VCaP (cell line): ENCODE measurements around the gene CFL2.
A peak's percentile ranks its signal among the peaks of the same experiment; 100 is the strongest.

Experiments used
- H3K27ac ChIP-seq: fragments of 450-650 bp; 2 replicates; pipeline ENCODE4 v1.5.1; 2017
- TF ChIP-seq, protein P1 (sequence below): fragments of 450-650 bp; conservative IDR thresholded peaks from 2 replicates; pipeline ENCODE4 v1.5.1; 2017; ENCODE audit warnings: mild to moderate bottlenecking, moderate library complexity

The CFL2 gene

DNA sequence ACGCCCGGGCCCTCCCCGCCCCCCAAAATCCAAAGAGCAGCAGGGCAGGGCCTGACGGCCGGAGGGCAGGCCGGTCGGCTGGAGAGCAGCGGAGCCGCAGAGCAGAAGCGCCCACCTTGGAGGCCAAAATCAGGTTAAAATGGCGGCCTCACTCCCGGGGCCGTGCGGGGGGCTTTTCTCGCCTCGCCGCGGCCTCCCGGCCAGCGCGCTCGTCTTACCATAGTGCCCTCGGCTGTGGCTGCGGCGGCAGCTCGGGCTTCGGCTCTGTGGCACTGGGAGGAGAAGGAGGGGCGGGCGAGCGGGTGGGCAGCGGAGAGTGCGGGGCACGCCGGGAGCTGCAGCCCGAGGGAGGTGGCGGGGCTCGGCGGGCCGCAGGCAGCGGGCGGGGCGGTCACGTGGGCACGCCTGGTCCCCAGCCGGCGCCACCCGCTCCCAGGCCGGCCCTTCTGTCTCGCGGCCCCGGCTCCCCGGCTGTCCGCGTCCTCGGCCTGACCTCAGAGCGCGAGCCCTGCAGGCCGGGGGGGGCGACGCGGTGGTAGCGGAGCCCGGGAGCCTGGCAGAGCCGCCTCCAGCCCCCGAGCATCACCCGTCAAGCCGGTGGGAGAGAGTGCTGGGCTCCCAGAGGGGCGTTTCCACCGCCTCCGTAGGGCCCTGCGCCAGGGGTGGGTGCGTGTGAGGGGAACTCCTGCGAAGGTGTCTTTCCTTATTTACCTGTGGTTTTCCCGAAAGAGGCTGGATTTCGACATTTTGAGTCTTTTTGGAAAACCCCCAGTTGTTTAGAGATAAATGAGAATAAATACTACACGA, at the start of gene CFL2:
Gene CFL2, minus strand, starts transcription at position 274 of the 807 bp plus-strand sequence. Its CDS starts 53 bp downstream, at position 221.
- TF ChIP-seq, protein P1, sequence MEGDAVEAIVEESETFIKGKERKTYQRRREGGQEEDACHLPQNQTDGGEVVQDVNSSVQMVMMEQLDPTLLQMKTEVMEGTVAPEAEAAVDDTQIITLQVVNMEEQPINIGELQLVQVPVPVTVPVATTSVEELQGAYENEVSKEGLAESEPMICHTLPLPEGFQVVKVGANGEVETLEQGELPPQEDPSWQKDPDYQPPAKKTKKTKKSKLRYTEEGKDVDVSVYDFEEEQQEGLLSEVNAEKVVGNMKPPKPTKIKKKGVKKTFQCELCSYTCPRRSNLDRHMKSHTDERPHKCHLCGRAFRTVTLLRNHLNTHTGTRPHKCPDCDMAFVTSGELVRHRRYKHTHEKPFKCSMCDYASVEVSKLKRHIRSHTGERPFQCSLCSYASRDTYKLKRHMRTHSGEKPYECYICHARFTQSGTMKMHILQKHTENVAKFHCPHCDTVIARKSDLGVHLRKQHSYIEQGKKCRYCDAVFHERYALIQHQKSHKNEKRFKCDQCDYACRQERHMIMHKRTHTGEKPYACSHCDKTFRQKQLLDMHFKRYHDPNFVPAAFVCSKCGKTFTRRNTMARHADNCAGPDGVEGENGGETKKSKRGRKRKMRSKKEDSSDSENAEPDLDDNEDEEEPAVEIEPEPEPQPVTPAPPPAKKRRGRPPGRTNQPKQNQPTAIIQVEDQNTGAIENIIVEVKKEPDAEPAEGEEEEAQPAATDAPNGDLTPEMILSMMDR = no peak
- H3K27ac ChIP-seq = peak within 1 kb of the TSS; percentile 90

DNA sequence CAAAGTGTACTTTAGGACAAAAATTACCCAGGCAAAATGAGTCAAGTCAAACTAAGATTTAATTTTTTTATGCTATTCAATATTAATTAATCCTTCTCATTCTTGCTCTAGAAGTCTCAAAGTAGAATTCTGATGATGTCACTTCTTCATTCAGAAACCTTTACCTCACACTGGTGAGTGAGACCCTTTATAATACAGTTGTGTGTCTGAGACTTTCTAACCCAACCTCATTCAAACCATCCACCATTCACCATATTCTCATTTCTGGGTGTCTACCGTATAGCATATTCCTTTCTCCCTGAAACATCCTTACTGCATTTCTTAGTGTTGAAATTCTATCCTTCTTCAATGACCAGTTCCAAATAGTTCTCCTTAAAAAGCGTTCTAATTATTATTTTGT, 40.8 kb upstream of the CFL2 start:
- TF ChIP-seq, protein P1 = no peak
- H3K27ac ChIP-seq = no peak overlapping the region

DNA sequence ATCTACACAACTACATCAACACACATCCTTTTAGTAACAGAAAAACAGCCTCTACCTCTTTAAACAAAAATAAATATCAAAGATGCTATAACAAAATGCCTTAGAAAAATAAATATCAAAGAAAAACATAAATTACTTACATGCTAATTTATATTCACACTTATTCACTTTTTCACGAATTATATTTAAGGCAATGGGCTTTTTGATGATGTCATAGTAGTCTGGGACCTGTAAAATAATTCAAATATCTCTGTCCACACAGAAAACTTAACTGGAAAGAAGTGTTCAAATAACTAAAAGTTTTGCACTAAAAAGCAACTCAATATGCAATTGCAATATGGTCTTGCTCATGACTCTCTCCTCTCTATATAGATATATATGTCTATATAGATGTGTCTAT, 40.3 kb upstream of the CFL2 start:
- H3K27ac ChIP-seq = no peak overlapping the region
- TF ChIP-seq, protein P1 = no peak

DNA sequence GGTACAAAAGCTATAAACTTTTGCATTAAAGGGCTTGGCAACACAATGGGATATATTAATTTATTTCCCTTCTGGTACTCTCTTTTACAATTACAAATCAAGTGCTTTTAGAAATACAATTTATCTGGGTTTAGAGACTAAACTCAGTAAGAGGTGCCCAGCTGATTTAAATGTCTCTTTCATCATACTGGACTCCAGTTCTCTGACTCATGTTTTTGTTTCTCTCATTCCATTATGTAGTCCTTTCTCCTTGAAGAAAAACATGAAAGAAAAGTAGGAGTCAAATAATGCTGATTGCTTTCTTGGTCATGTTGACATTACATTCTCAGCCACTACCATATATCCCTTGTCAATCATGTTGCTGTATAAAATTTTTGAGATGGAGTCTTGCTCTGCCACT, 36.3 kb upstream of the CFL2 start:
- no peak overlapping the region for H3K27ac ChIP-seq
- TF ChIP-seq, protein P1 = no peak

DNA sequence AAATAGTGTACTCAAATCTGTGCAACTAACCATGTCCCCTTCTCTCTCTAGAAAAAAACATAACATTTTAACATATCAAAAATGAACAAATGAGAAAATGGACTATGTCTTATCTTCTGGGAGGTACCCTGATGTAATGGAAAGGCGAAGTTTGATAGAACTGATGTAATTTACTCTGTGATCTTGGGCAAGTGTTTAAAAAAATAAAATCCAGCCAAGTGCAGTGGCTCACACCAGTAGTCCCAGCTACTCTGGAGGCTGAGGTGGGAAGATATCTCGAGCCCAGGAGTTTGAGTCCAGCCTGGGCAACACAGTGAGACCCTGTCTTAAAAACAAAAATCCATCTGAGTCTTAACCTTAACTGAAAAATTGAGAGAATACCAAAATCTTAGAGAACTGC, 35.8 kb upstream of the CFL2 start:
- TF ChIP-seq, protein P1 = no peak
- H3K27ac ChIP-seq = no peak overlapping the region

DNA sequence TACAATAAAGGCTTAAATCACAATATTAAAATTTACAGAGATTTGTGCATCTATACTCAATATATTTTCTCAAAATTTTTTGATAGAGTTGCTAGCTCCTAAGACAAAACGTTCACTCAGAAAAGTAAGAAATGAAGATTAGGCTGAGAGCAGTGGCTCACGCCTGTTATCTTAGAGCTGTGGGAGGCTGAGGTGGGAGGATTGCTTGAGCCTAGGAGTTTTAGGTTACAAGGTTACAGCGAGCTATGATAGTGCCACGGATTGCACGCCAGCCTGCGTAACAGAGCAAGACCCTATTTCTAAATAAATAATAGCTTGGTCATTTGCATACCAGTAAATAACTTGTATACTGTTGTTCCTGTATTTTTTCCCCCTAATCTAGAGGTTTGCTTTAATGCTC, 35.0 kb upstream of the CFL2 start:
- TF ChIP-seq, protein P1 = no peak
- no peak overlapping the region for H3K27ac ChIP-seq

DNA sequence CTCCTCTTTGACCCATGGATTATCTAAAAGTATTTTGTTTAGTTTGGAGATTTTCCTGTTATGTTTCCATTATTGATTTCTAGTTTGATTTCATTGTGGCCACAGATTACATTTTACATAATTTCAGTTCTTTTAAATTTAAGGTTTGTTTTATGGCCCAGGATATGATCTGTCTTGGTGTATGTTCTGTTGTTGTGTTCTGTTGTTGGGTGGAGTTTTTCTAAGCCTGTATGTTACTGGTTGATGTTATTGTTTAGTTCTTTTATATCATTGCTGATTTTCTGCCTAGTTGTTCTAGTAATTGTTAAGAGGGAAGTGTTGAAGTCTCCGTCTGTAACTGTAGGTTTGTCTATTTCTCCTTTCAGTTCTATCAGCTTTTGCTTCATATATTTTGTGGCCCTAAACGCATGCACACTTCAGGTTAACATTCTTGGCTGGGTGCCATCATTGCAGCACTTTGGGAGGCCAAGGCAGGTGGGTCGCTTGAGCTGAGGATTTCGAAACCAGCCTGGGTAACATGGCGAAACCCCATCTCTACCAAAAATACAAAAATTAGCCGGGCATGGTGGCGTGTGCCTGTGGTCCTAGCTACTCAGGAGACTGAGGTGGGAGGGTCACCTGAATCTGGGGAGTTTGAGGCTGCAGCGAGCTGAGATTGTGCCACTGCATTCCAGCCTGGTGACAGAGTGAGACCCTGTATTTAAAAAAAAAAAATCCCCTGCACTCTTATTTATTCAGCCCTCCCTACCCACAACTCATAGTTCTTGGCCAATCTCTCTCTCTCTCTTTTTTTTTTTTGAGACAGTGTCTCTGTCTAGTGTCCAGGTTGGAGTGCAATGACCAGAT, 28.1 kb upstream of the CFL2 start:
- TF ChIP-seq, protein P1 = no peak
- H3K27ac ChIP-seq = no peak overlapping the region
